Iris pigment epithelial cell (primary cell): ENCODE measurements around the gene WHRN.

Experiments used
- DNase-seq: peaks from one replicate; pipeline ENCODE4 v3.0.0-alpha.2; 2011; ENCODE audit warnings: low read depth

The WHRN gene

GRCh38 chr9:114382699-114383520 is 122.4 kb downstream of the WHRN start:
- no peak for DNase-seq

- no peak for DNase-seq
These were observed 126.4 kb downstream of the WHRN start for GRCh38 chr9:114378883-114379282.

- no peak for DNase-seq
These were observed 127.3 kb downstream of the WHRN start for GRCh38 chr9:114378016-114378415.

- DNase-seq, result no peak
These were observed 128.5 kb downstream of the WHRN start for GRCh38 chr9:114376586-114377445.

- DNase-seq, result no peak
These were observed 129.7 kb downstream of the WHRN start for GRCh38 chr9:114375386-114376175.

GRCh38 chr9:114374936-114375335 is 130.3 kb downstream of the WHRN start:
- no peak for DNase-seq

GRCh38 chr9:114373960-114374730 is 131.1 kb downstream of the WHRN start:
- DNase-seq, result no peak

GRCh38 chr9:114372921-114373448 is 132.3 kb downstream of the WHRN start:
- DNase-seq, result no peak

GRCh38 chr9:114371973-114372917 is 133.0 kb downstream of the WHRN start:
- DNase-seq, result no peak

GRCh38 chr9:114371343-114371944 is 133.8 kb downstream of the WHRN start:
- no peak for DNase-seq

- no peak for DNase-seq
These were observed 134.3 kb downstream of the WHRN start for GRCh38 chr9:114370968-114371320.

- DNase-seq, result no peak
These were observed 134.9 kb downstream of the WHRN start for GRCh38 chr9:114370251-114370967.

GRCh38 chr9:114369216-114370130 is 135.8 kb downstream of the WHRN start:
- DNase-seq, result no peak

GRCh38 chr9:114367772-114368569 is 137.3 kb downstream of the WHRN start:
- no peak for DNase-seq

GRCh38 chr9:114367366-114367765 is 137.9 kb downstream of the WHRN start:
- no peak for DNase-seq

GRCh38 chr9:114366334-114367128 is 138.7 kb downstream of the WHRN start:
- DNase-seq, result peak; percentile 89
